Natural killer cell (primary cell): ENCODE results near the gene ABL1. TPM values are rescaled to one million over a fixed set of nuclear protein-coding genes. Genes with fewer than 3 reads are reported as not detected.

ENCODE experiments used
- ATAC-seq, 3 donors: fragments of 150-1000 bp in 2 of 3; fragments of 200-7000 bp in 1 of 3; cut with Tn5 transposase; 1 replicate in 1 of 3; 2 replicates in 2 of 3; pipeline ENCODE4 v1.10.0; 2021; ENCODE audit warnings: mild to moderate bottlenecking in 2 of 3, moderate library complexity in 2 of 3
- DNase-seq, 2 donors: peaks; one replicate each; pipeline versions ENCODE4 v3.0.0 to v3.0.0-alpha.2; 2013 to 2021; ENCODE audit warnings: mixed read lengths in 1 of 2
- H3K27ac ChIP-seq: one replicate; pipeline ENCODE4 v1.5.1; 2013; ENCODE audit warnings: mild to moderate bottlenecking, low read length
- H3K27me3 ChIP-seq: one replicate; pipeline ENCODE4 v1.6.1; 2013; ENCODE audit warnings: low read length; ENCODE audit not compliant: control insufficient read depth, insufficient read depth
- H3K36me3 ChIP-seq: one replicate; pipeline ENCODE4 v1.6.1; 2013; ENCODE audit warnings: low read length; ENCODE audit not compliant: control insufficient read depth, insufficient read depth
- H3K4me1 ChIP-seq: one replicate; pipeline ENCODE4 v1.6.1; 2013; ENCODE audit warnings: low read length; ENCODE audit not compliant: control insufficient read depth, insufficient read depth
- H3K4me3 ChIP-seq: one replicate; pipeline ENCODE4 v1.5.1; 2013; ENCODE audit warnings: low read length
- H3K9me3 ChIP-seq: one replicate; pipeline ENCODE4 v1.6.1; 2013; ENCODE audit warnings: low read length; ENCODE audit not compliant: control insufficient read depth, insufficient read depth
- H3K27ac Mint-ChIP-seq, 2 donors: one replicate each; pipeline ENCODE4 v1.8.0; 2022; ENCODE audit warnings: mild to moderate bottlenecking in 2 of 2, mixed read lengths in 2 of 2, moderate library complexity in 1 of 2
- H3K27me3 Mint-ChIP-seq, 2 donors: one replicate each; pipeline ENCODE4 v1.8.0; 2022; ENCODE audit warnings: low read depth in 2 of 2, mixed read lengths in 2 of 2
- H3K36me3 Mint-ChIP-seq: one replicate; pipeline ENCODE4 v1.8.0; 2022; ENCODE audit warnings: mixed read lengths
- H3K4me1 Mint-ChIP-seq, 2 donors: one replicate each; pipeline ENCODE4 v1.8.0; 2022; ENCODE audit warnings: mixed read lengths in 2 of 2
- H3K4me3 Mint-ChIP-seq: one replicate; pipeline ENCODE4 v1.8.0; 2022; ENCODE audit warnings: mild to moderate bottlenecking, moderate library complexity, mixed read lengths
- H3K9me3 Mint-ChIP-seq, 2 donors: one replicate each; pipeline ENCODE4 v1.8.0; 2022; ENCODE audit warnings: mixed read lengths in 2 of 2
- CTCF ChIP-seq: fragments of 200-600 bp; IDR thresholded peaks from one replicate; pipeline ENCODE4 v1.8.0; 2022; ENCODE audit warnings: antibody characterized with exemption
- WGBS: methylation state at CpG from one replicate; pipeline ENCODE4 v1.1.7; 2013; ENCODE audit warnings: missing lambda C conversion rate; ENCODE audit not compliant: insufficient coverage; 5-methylcytosine and 5-hydroxymethylcytosine counted together
- intact Hi-C: fragments of 100-400 bp; cut with micrococcal nuclease; formaldehyde crosslinking; loops from one replicate; pipeline ENCODE4 v1.14.2; 2022
- total RNA-seq, 4 donors: library from RNA; stranded (reverse); fragments of 120-200 nt in 1 of 4; gene quantifications; one replicate each; pipeline versions ENCODE4 v1.2.3 to v1.2.4, GENCODE V29; 2013 to 2022

Gene ABL1
- total RNA-seq, 3 donors from 2014 or later (not counting 1 experiment from before 2014, with no cell fraction given), result 49.7 to 65.6 (median 53.8) TPM

- intact Hi-C loops, result no loop called here
- no peak overlapping the region for H3K4me3 ChIP-seq
- DNase-seq (no peak), ATAC-seq (no peak)
- TF ChIP-seq CTCF, result no peak
- no peak overlapping the region for H3K27ac Mint-ChIP-seq
- no peaks in the 10 kb centered on the region for H3K4me1 ChIP-seq
- WGBS, result 89% methylated on average over 21 of the region's 22 CpGs
- no peaks in the 10 kb centered on the region for H3K36me3 Mint-ChIP-seq
- no peak overlapping the region for H3K27ac ChIP-seq
- no peaks in the 10 kb centered on the region for H3K9me3 ChIP-seq
- peaks cover 15% of the 10 kb centered on the region for H3K36me3 ChIP-seq
- no peaks in the 10 kb centered on the region for H3K27me3 ChIP-seq
- H3K4me1 Mint-ChIP-seq, result peaks cover 0 to 11% of the 10 kb centered on the region in 2 donors
- H3K9me3 Mint-ChIP-seq, result no peaks in the 10 kb centered on the region
- H3K4me3 Mint-ChIP-seq, result no peak overlapping the region
- H3K27me3 Mint-ChIP-seq, result no peaks in the 10 kb centered on the region
Observed at GRCh38 chr9:130857864-130858738, 23.0 kb downstream of the ABL1 start.

GRCh38 chr9:130858739-130859705, 24.0 kb downstream of the ABL1 start:
- no peak for DNase-seq
- Histone ChIP-seq H3K4me3 (no peak overlapping the region), H3K9me3 (no peaks in the 10 kb centered on the region), H3K36me3 (peaks cover 14% of the 10 kb centered on the region), H3K27ac (no peak overlapping the region), H3K4me1 (no peaks in the 10 kb centered on the region), H3K27me3 (no peaks in the 10 kb centered on the region)
- H3K4me3 Mint-ChIP-seq, result no peak overlapping the region
- no peaks in the 10 kb centered on the region for H3K9me3 Mint-ChIP-seq
- no peak for TF ChIP-seq CTCF
- H3K27ac Mint-ChIP-seq, result no peak overlapping the region
- H3K36me3 Mint-ChIP-seq, result no peaks in the 10 kb centered on the region
- intact Hi-C loops, result no loop called here
- 90% methylated on average over 20 of the region's 20 CpGs for WGBS
- no peak for ATAC-seq
- peaks cover 0 to 11% of the 10 kb centered on the region in 2 donors for H3K4me1 Mint-ChIP-seq
- H3K27me3 Mint-ChIP-seq, result no peaks in the 10 kb centered on the region

GRCh38 chr9:130860458-130861316, 25.6 kb downstream of the ABL1 start:
- peak overlapping the region; percentile 4 for H3K4me3 Mint-ChIP-seq
- TF ChIP-seq CTCF, result no peak
- ATAC-seq, result peak in 1 of 3 donors; percentile 87
- H3K4me1 ChIP-seq, result no peaks in the 10 kb centered on the region
- peaks cover 2% of the 10 kb centered on the region for H3K36me3 ChIP-seq
- H3K4me1 Mint-ChIP-seq, result peaks cover 0 to 11% of the 10 kb centered on the region in 2 donors
- no peaks in the 10 kb centered on the region for H3K27me3 Mint-ChIP-seq
- H3K4me3 ChIP-seq, result no peak overlapping the region
- intact Hi-C loops, result loop anchor here (10.0 kb wide), 1 partner anchor 396 kb away; no protein-coding TSS in a partner anchor
- no peaks in the 10 kb centered on the region for H3K9me3 ChIP-seq
- no peaks in the 10 kb centered on the region for H3K9me3 Mint-ChIP-seq
- H3K27ac ChIP-seq, result no peak overlapping the region
- peak overlapping the region in 1 of 2 donors; percentile 8 for H3K27ac Mint-ChIP-seq
- WGBS, result 92% methylated on average over 28 of the region's 28 CpGs
- no peaks in the 10 kb centered on the region for H3K36me3 Mint-ChIP-seq
- no peaks in the 10 kb centered on the region for H3K27me3 ChIP-seq
- DNase-seq, result no peak
